Choroid plexus epithelial cell (primary cell): ENCODE results near the gene MYH9.

ENCODE experiments used
- DNase-seq: peaks from one replicate; pipeline ENCODE4 v3.0.0-alpha.2; 2010; ENCODE audit warnings: low read depth
- H3K4me3 ChIP-seq: 2 replicates; pipeline ENCODE4 v1.5.1; 2011; ENCODE audit warnings: low read depth, mild to moderate bottlenecking, control low read depth, low read length, moderate library complexity
- CTCF ChIP-seq: conservative IDR thresholded peaks from 2 replicates; pipeline ENCODE4 v1.5.1; 2011; ENCODE audit warnings: low read depth, mild to moderate bottlenecking, control low read depth, inconsistent platforms, low read length, moderate library complexity

MYH9 gene

GRCh38 chr22:36379593-36380361 lies 8.0 kb downstream of the MYH9 start:
- peak; percentile 57 for DNase-seq
- H3K4me3 ChIP-seq, result no peak overlapping the region
- no peak for TF ChIP-seq CTCF

GRCh38 chr22:36378869-36379217 lies 8.9 kb downstream of the MYH9 start:
- no peak for DNase-seq
- H3K4me3 ChIP-seq, result no peak overlapping the region
- no peak for TF ChIP-seq CTCF

DNA sequence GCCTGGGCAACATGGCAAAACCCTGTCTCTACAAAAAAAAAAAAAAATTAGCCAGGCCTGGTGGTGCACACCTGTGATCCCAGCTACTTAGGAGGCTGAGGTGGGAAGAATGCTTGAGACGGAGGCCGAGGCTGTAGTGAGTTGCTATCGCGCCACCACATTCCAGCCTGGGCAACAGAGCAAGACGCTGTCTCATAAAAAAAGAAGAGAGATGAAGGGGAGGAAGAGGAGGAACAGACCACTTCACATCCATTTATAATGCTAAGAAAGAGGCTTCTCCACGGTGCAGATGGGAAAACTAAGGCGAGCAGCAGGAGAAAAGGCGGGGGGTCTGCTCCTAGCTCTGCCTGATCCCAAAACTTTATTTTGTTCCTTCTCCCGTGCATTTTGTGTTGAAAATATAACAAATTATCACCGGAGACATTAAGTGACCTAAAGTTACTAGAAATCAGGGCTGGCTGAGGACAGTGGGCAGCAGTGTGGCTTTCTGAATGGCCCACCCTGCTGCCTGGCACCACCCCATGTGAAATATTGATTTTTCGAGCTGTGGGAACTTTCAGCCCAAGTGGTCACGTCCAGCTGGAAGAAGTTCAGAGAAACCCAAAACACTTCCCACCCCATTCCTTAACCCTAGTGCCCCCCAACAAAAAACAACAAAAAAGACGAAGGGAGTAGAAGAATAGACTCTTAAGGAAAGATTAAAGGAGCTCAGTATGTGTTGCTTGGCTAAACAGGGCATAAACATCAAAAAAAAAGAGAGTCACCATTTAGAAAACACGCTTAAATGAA lies 9.5 kb downstream of the MYH9 start:
- TF ChIP-seq CTCF, result no peak
- no peak for DNase-seq
- no peak overlapping the region for H3K4me3 ChIP-seq

DNA sequence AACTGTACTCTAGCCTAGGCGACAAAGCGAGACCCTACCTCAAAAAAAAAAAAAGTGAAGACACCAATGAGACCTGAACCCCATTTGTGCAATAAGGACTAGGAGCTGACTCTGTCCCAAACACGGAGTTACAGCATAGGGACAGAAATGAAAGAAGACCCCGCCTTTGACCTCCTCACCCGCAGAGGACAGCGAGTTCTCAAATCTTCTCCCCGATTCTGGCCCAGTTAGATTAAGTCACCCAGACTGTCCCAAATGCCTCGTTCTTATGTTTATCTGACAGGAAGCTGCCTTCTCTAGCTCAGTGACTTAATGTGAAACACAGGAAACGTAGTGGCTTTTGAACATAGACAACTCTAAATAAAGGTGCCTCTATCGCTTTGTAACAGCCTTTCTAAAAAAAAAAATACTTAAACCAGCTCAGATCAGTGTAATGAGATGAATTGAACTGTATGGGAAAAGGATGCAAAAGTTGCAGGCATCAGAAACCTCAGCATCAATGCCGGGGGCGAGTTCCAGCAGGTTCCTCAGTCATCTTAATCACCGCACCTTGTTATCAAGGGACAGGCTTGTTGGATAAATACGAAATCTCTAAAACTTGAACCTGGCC lies 10.6 kb downstream of the MYH9 start:
- H3K4me3 ChIP-seq, result no peak overlapping the region
- no peak for TF ChIP-seq CTCF
- no peak for DNase-seq

- H3K4me3 ChIP-seq, result no peak overlapping the region
- no peak for DNase-seq
- no peak for TF ChIP-seq CTCF
Measured at GRCh38 chr22:36376265-36376664, 11.5 kb downstream of the MYH9 start.

DNA sequence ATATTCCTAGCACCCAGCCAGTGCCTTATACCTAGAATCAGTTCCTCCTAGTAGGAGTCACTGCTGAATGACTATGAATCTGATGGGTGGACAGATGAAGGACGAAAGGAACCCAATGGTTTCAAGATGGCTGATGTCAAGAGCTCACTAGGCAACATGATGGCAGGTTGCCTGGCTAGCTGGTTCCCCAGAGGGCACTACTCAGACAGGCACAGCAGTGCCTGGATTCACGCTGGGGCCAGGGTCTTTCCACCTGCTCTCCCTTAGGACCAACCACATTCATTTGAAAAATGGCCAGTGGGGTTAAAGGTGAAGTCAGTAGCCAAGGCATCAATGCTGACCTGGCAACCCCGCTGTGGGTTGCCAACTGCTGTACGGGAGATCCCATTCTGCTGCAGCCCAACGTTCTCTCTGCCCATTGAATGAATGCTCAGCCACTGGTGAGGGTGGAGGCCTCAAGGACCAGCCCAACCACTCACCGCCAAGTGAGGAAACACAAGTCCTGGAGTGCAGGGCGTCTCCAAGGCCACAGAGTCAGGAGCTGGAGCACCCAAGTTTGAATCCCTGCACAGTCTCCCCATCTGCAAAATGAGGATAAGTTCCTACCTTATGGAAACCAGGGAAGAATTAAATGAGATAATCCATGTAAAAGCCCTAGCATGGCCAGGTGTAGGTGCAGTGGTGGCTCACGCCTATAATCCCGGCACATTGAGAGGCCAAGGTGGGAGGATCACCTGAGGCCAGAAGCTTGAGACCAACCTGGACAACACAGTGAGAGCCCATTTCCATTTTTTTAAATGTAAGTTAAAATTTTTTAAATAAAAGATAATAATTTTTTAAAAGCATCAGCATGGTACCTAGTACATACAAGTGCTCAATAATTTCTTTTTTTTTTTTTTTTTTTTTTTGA lies 12.4 kb downstream of the MYH9 start:
- no peak overlapping the region for H3K4me3 ChIP-seq
- DNase-seq, result no peak
- TF ChIP-seq CTCF, result no peak
